ENCODE results near the gene PPA1. TPM values are rescaled to one million over a fixed set of nuclear protein-coding genes. Genes with fewer than 3 reads are reported as not detected.

Gene PPA1
- total and polyA plus RNA-seq, 5 donors from 2014 or later: 54.3 to 232 (median 143) TPM

DNA sequence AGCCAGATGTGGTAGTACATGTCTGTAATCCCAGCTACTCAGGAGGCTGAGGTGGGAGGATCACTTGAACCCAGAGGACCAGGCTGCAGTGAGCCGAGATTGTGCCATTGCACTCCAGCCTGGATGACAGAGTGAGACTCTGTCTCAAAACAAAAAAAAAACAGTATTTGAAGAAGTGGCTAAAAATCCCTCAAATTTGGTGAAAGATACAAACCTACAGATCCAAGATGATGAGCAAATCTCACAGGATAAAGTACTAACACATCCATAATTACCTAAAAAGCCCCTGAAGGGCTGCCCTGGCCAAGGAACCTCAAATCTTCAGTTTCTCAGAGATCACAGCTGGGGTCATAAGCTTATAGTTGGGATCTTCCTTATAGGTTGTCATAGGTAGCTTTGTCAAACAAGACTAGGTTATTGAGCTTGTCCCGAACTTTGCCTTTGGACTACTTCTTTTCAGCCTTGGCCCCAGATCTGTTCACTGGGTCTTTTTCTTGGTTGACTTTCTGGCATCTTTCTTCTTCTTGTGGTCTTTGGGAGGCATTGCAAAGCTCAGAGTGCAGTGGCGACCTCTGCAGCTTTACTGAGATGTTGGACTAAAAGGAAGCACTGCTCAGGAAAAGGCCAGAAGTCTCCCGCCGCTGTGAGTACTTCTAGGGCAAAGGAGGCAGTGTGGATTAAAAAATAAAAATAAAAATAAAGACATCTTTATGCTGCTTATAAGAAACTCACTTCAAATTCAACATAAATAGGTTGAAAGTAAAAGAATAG lies 34.3 kb downstream of the PPA1 start:
- no peak overlapping the region for H3K4me3 Mint-ChIP-seq
- no peaks in the 10 kb centered on the region for H3K9me3 ChIP-seq (ENCODE audit: control insufficient read depth in 2 of 2, low read length in 2 of 2)
- H3K27ac Mint-ChIP-seq: peak overlapping the region in 2 of 3 donors; percentile 10 to 84
- H3K9me3 Mint-ChIP-seq: no peaks in the 10 kb centered on the region
- H3K27ac ChIP-seq (ENCODE audit: insufficient read depth, low read length, poor library complexity, severe bottlenecking): no peak overlapping the region
- peaks cover 19% of the 10 kb centered on the region for H3K36me3 Mint-ChIP-seq
- no peak overlapping the region for H3K4me3 ChIP-seq (ENCODE audit: low read depth, low read length)
- ATAC-seq (ENCODE audit: low read depth in 2 of 2) (no peak), DNase-seq (no peak)
- H3K4me1 ChIP-seq (ENCODE audit: control insufficient read depth, insufficient read depth, low read length, poor library complexity, severe bottlenecking): no peaks in the 10 kb centered on the region
- peaks cover 2 to 27% (median 9%) of the 10 kb centered on the region in 4 donors for H3K4me1 Mint-ChIP-seq
- H3K36me3 ChIP-seq (ENCODE audit: control insufficient read depth, insufficient read depth, low read length): peaks cover 13% of the 10 kb centered on the region
- no peaks in the 10 kb centered on the region for H3K27me3 ChIP-seq (ENCODE audit: control insufficient read depth, insufficient read depth, low read length)
- H3K27me3 Mint-ChIP-seq: no peaks in the 10 kb centered on the region

GRCh38 chr10:70197235-70197945 lies 35.8 kb downstream of the PPA1 start:
- no peaks in the 10 kb centered on the region for H3K9me3 ChIP-seq (ENCODE audit: control insufficient read depth in 2 of 2, low read length in 2 of 2)
- DNase-seq (no peak), ATAC-seq (ENCODE audit: low read depth in 2 of 2) (no peak)
- Mint-ChIP-seq H3K9me3 (no peaks in the 10 kb centered on the region), H3K27ac (peak overlapping the region in 1 of 3 donors; percentile 64), H3K4me3 (no peak overlapping the region), H3K4me1 (peaks cover 2 to 27% (median 9%) of the 10 kb centered on the region in 4 donors), H3K27me3 (no peaks in the 10 kb centered on the region), H3K36me3 (peaks cover 18% of the 10 kb centered on the region)
- H3K4me3 ChIP-seq (ENCODE audit: low read depth, low read length): no peak overlapping the region
- no peak overlapping the region for H3K27ac ChIP-seq (ENCODE audit: insufficient read depth, low read length, poor library complexity, severe bottlenecking)
- no peaks in the 10 kb centered on the region for H3K4me1 ChIP-seq (ENCODE audit: control insufficient read depth, insufficient read depth, low read length, poor library complexity, severe bottlenecking)
- peaks cover 10% of the 10 kb centered on the region for H3K36me3 ChIP-seq (ENCODE audit: control insufficient read depth, insufficient read depth, low read length)
- no peaks in the 10 kb centered on the region for H3K27me3 ChIP-seq (ENCODE audit: control insufficient read depth, insufficient read depth, low read length)

GRCh38 chr10:70193391-70193844 lies 39.8 kb downstream of the PPA1 start:
- DNase-seq: no peak
- H3K27me3 ChIP-seq (ENCODE audit: control insufficient read depth, insufficient read depth, low read length): no peaks in the 10 kb centered on the region

GRCh38 chr10:70192326-70192968 lies 40.8 kb downstream of the PPA1 start:
- Mint-ChIP-seq H3K4me1 (peaks cover 0 to 4% (median 0%) of the 10 kb centered on the region in 4 donors), H3K4me3 (no peak overlapping the region), H3K9me3 (no peaks in the 10 kb centered on the region), H3K27ac (no peak overlapping the region), H3K36me3 (no peaks in the 10 kb centered on the region), H3K27me3 (no peaks in the 10 kb centered on the region)
- Histone ChIP-seq H3K36me3 (ENCODE audit: control insufficient read depth, insufficient read depth, low read length) (no peaks in the 10 kb centered on the region), H3K27ac (ENCODE audit: insufficient read depth, low read length, poor library complexity, severe bottlenecking) (no peak overlapping the region), H3K9me3 (ENCODE audit: control insufficient read depth in 2 of 2, low read length in 2 of 2) (no peaks in the 10 kb centered on the region), H3K4me1 (ENCODE audit: control insufficient read depth, insufficient read depth, low read length, poor library complexity, severe bottlenecking) (no peaks in the 10 kb centered on the region), H3K4me3 (ENCODE audit: low read depth, low read length) (no peak overlapping the region), H3K27me3 (ENCODE audit: control insufficient read depth, insufficient read depth, low read length) (no peaks in the 10 kb centered on the region)
- ATAC-seq (ENCODE audit: low read depth in 2 of 2): no peak
- DNase-seq: no peak

More at GRCh38 chr10:70193391-70193844, 39.8 kb downstream of the PPA1 start:
- Mint-ChIP-seq H3K27me3 (no peaks in the 10 kb centered on the region), H3K4me3 (no peak overlapping the region), H3K27ac (no peak overlapping the region), H3K9me3 (no peaks in the 10 kb centered on the region), H3K36me3 (peaks cover 3% of the 10 kb centered on the region), H3K4me1 (peaks cover 0 to 7% (median 0%) of the 10 kb centered on the region in 4 donors)
- Histone ChIP-seq H3K36me3 (ENCODE audit: control insufficient read depth, insufficient read depth, low read length) (no peaks in the 10 kb centered on the region), H3K4me3 (ENCODE audit: low read depth, low read length) (no peak overlapping the region), H3K9me3 (ENCODE audit: control insufficient read depth in 2 of 2, low read length in 2 of 2) (no peaks in the 10 kb centered on the region), H3K4me1 (ENCODE audit: control insufficient read depth, insufficient read depth, low read length, poor library complexity, severe bottlenecking) (no peaks in the 10 kb centered on the region), H3K27ac (ENCODE audit: insufficient read depth, low read length, poor library complexity, severe bottlenecking) (no peak overlapping the region)
- ATAC-seq (ENCODE audit: low read depth in 2 of 2): no peak

- Mint-ChIP-seq H3K36me3 (no peaks in the 10 kb centered on the region), H3K4me1 (no peaks in the 10 kb centered on the region), H3K27me3 (no peaks in the 10 kb centered on the region), H3K4me3 (no peak overlapping the region), H3K27ac (no peak overlapping the region), H3K9me3 (no peaks in the 10 kb centered on the region)
- H3K4me3 ChIP-seq (ENCODE audit: low read depth, low read length): no peak overlapping the region
- no peaks in the 10 kb centered on the region for H3K27me3 ChIP-seq (ENCODE audit: control insufficient read depth, insufficient read depth, low read length)
- H3K4me1 ChIP-seq (ENCODE audit: control insufficient read depth, insufficient read depth, low read length, poor library complexity, severe bottlenecking): no peaks in the 10 kb centered on the region
- DNase-seq (no peak), ATAC-seq (ENCODE audit: low read depth in 2 of 2) (no peak)
- no peaks in the 10 kb centered on the region for H3K9me3 ChIP-seq (ENCODE audit: control insufficient read depth in 2 of 2, low read length in 2 of 2)
- no peaks in the 10 kb centered on the region for H3K36me3 ChIP-seq (ENCODE audit: control insufficient read depth, insufficient read depth, low read length)
- no peak overlapping the region for H3K27ac ChIP-seq (ENCODE audit: insufficient read depth, low read length, poor library complexity, severe bottlenecking)
These were observed 41.3 kb downstream of the PPA1 start for GRCh38 chr10:70191972-70192305.

DNA sequence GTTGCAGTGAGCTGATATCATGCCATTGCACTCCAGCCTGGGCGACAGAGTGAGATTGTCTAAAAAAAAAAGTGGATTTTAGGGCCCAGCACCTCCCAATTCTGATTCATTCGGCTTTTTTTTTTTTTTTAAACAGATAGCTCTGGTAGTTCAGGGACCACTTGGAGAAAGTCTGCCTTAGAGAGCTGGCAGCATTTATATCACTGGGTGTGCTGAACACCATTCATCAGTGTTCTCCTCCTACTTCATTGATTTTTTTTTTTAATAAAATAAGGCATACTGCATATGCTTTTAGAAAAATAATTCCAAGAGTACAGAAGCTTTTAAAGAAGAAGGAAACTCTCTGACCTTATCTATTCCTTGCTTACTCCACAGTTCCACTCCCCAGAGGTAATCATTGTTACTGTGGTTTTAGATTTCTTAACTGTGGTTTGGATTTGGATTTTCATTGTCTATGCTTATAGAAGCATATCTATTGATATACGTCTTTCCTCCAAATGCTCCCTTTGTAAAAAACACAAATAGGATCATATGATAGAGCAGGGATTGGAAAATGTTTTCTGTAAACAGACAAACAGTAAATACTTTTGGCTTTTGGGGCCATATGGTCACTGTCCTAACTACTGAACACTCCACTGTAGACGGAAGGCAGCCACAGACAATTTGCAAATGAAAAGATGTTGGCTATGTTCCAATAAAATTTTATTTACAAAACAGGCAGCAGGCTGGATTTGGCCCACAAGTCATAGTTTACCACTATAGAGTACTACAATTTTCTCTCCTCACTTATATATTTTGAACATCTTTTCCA lies 41.9 kb downstream of the PPA1 start:
- Histone ChIP-seq H3K27ac (ENCODE audit: insufficient read depth, low read length, poor library complexity, severe bottlenecking) (no peak overlapping the region), H3K4me3 (ENCODE audit: low read depth, low read length) (no peak overlapping the region), H3K36me3 (ENCODE audit: control insufficient read depth, insufficient read depth, low read length) (no peaks in the 10 kb centered on the region), H3K9me3 (ENCODE audit: control insufficient read depth in 2 of 2, low read length in 2 of 2) (no peaks in the 10 kb centered on the region), H3K4me1 (ENCODE audit: control insufficient read depth, insufficient read depth, low read length, poor library complexity, severe bottlenecking) (no peaks in the 10 kb centered on the region), H3K27me3 (ENCODE audit: control insufficient read depth, insufficient read depth, low read length) (no peaks in the 10 kb centered on the region)
- H3K27me3 Mint-ChIP-seq: no peaks in the 10 kb centered on the region
- DNase-seq: no peak
- no peaks in the 10 kb centered on the region for H3K9me3 Mint-ChIP-seq
- no peaks in the 10 kb centered on the region for H3K4me1 Mint-ChIP-seq
- H3K36me3 Mint-ChIP-seq: no peaks in the 10 kb centered on the region
- no peak overlapping the region for H3K4me3 Mint-ChIP-seq
- no peak overlapping the region for H3K27ac Mint-ChIP-seq
- no peak for ATAC-seq (ENCODE audit: low read depth in 2 of 2)

DNA sequence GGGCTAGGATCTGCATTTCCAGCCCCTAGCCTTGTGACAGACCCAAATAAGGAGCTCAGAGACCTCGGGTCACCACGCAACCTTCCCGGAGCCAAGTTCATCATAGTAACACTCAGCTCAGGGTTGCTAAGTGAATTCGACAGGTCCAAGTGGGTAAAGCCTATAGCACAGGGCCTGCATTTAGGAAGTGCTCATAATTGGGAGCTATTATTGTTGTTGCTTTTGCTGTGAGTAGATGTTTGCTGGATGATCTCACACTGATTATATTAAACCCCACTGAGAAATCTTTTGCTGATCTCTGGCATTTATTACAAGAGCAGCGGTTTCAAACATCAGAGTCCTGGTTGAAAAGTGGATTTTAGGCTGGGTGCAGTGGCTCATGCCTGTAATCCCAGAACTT lies 42.6 kb downstream of the PPA1 start:
- H3K9me3 ChIP-seq (ENCODE audit: control insufficient read depth in 2 of 2, low read length in 2 of 2): no peaks in the 10 kb centered on the region
- H3K27ac Mint-ChIP-seq: no peak overlapping the region
- no peak overlapping the region for H3K27ac ChIP-seq (ENCODE audit: insufficient read depth, low read length, poor library complexity, severe bottlenecking)
- no peak overlapping the region for H3K4me3 ChIP-seq (ENCODE audit: low read depth, low read length)
- H3K36me3 Mint-ChIP-seq: no peaks in the 10 kb centered on the region
- H3K4me3 Mint-ChIP-seq: no peak overlapping the region
- DNase-seq: no peak
- no peaks in the 10 kb centered on the region for H3K27me3 Mint-ChIP-seq
- H3K36me3 ChIP-seq (ENCODE audit: control insufficient read depth, insufficient read depth, low read length): no peaks in the 10 kb centered on the region
- H3K4me1 ChIP-seq (ENCODE audit: control insufficient read depth, insufficient read depth, low read length, poor library complexity, severe bottlenecking): no peaks in the 10 kb centered on the region
- no peaks in the 10 kb centered on the region for H3K9me3 Mint-ChIP-seq
- H3K4me1 Mint-ChIP-seq: no peaks in the 10 kb centered on the region
- H3K27me3 ChIP-seq (ENCODE audit: control insufficient read depth, insufficient read depth, low read length): no peaks in the 10 kb centered on the region
- ATAC-seq (ENCODE audit: low read depth in 2 of 2): no peak
